Type B pancreatic cell (in vitro differentiated cells): Measurements from ENCODE around the gene MYO3B. TPM values are rescaled to one million over a fixed set of nuclear protein-coding genes. Genes with fewer than 3 reads are reported as not detected.

ENCODE experiments used
- DNase-seq: peaks from one replicate; pipeline ENCODE4 v3.0.0; 2021; ENCODE audit warnings: mixed read lengths; ENCODE audit not compliant: unreplicated experiment; ENCODE audit errors: extremely low spot score
- H3K27ac Mint-ChIP-seq: 2 replicates; pipeline ENCODE4 v1.8.0; 2021; ENCODE audit warnings: mild to moderate bottlenecking, mixed read lengths
- H3K27me3 Mint-ChIP-seq: 2 replicates; pipeline ENCODE4 v1.8.0; 2021; ENCODE audit warnings: mixed read lengths
- H3K36me3 Mint-ChIP-seq: 2 replicates; pipeline ENCODE4 v1.8.0; 2021; ENCODE audit warnings: mixed read lengths
- H3K4me1 Mint-ChIP-seq: one replicate; pipeline ENCODE4 v1.8.0; 2021; ENCODE audit warnings: mixed read lengths; ENCODE audit not compliant: unreplicated experiment
- H3K4me3 Mint-ChIP-seq: 2 replicates; pipeline ENCODE4 v1.8.0; 2021; ENCODE audit warnings: mild to moderate bottlenecking, mixed read lengths
- H3K9me3 Mint-ChIP-seq: 2 replicates; pipeline ENCODE4 v1.8.0; 2021; ENCODE audit warnings: mixed read lengths
- CTCF ChIP-seq: fragments of 200-600 bp; sonication (generic); conservative IDR thresholded peaks from 2 replicates; pipeline ENCODE4 v1.5.0; 2021; ENCODE audit warnings: antibody characterized with exemption, mild to moderate bottlenecking
- total RNA-seq: library from RNA; stranded (reverse); gene quantifications from 2 replicates; pipeline ENCODE4 v1.2.1, GENCODE V29; 2021; ENCODE audit warnings: low replicate concordance

Gene MYO3B
- total RNA-seq, 1 donor from 2014 or later = 0.46 TPM

- H3K36me3 Mint-ChIP-seq = no peaks in the 10 kb centered on the region
- no peaks in the 10 kb centered on the region for H3K4me1 Mint-ChIP-seq
- no peak overlapping the region for H3K27ac Mint-ChIP-seq
- H3K9me3 Mint-ChIP-seq = no peaks in the 10 kb centered on the region
- H3K4me3 Mint-ChIP-seq = no peak overlapping the region
- no peak for DNase-seq
- H3K27me3 Mint-ChIP-seq = peaks cover 27% of the 10 kb centered on the region
- no peak for TF ChIP-seq CTCF
These were observed 390.6 kb downstream of the MYO3B start for GRCh38 chr2:170568511-170568910.

- no peaks in the 10 kb centered on the region for H3K9me3 Mint-ChIP-seq
- no peak for TF ChIP-seq CTCF
- no peak overlapping the region for H3K27ac Mint-ChIP-seq
- H3K4me1 Mint-ChIP-seq = no peaks in the 10 kb centered on the region
- H3K27me3 Mint-ChIP-seq = peaks cover 31% of the 10 kb centered on the region
- H3K36me3 Mint-ChIP-seq = no peaks in the 10 kb centered on the region
- no peak overlapping the region for H3K4me3 Mint-ChIP-seq
- DNase-seq = no peak
These were observed 393.7 kb downstream of the MYO3B start for GRCh38 chr2:170571612-170572011.

GRCh38 chr2:170573671-170574070 is 395.7 kb downstream of the MYO3B start:
- Mint-ChIP-seq H3K27me3 (peaks cover 22% of the 10 kb centered on the region), H3K4me3 (no peak overlapping the region), H3K9me3 (no peaks in the 10 kb centered on the region), H3K27ac (no peak overlapping the region), H3K4me1 (no peaks in the 10 kb centered on the region), H3K36me3 (no peaks in the 10 kb centered on the region)
- DNase-seq = no peak
- no peak for TF ChIP-seq CTCF

- H3K27ac Mint-ChIP-seq = no peak overlapping the region
- no peaks in the 10 kb centered on the region for H3K4me1 Mint-ChIP-seq
- H3K27me3 Mint-ChIP-seq = peaks cover 8% of the 10 kb centered on the region
- H3K4me3 Mint-ChIP-seq = no peak overlapping the region
- H3K36me3 Mint-ChIP-seq = no peaks in the 10 kb centered on the region
- DNase-seq = no peak
- TF ChIP-seq CTCF = no peak
- H3K9me3 Mint-ChIP-seq = no peaks in the 10 kb centered on the region
These were observed 398.3 kb downstream of the MYO3B start for GRCh38 chr2:170576296-170576695.

- H3K9me3 Mint-ChIP-seq = no peaks in the 10 kb centered on the region
- H3K27me3 Mint-ChIP-seq = peaks cover 4% of the 10 kb centered on the region
- no peak for DNase-seq
- H3K4me1 Mint-ChIP-seq = no peaks in the 10 kb centered on the region
- no peak overlapping the region for H3K4me3 Mint-ChIP-seq
- no peak for TF ChIP-seq CTCF
- no peak overlapping the region for H3K27ac Mint-ChIP-seq
- no peaks in the 10 kb centered on the region for H3K36me3 Mint-ChIP-seq
These were observed 399.4 kb downstream of the MYO3B start for GRCh38 chr2:170577356-170577755.

- TF ChIP-seq CTCF = no peak
- Mint-ChIP-seq H3K9me3 (no peaks in the 10 kb centered on the region), H3K4me1 (no peaks in the 10 kb centered on the region), H3K27me3 (peaks cover 4% of the 10 kb centered on the region), H3K4me3 (no peak overlapping the region), H3K27ac (no peak overlapping the region), H3K36me3 (no peaks in the 10 kb centered on the region)
- DNase-seq = no peak
These were observed 400.7 kb downstream of the MYO3B start for GRCh38 chr2:170578606-170579005.
